ENCODE data around the gene NCK2. TPM values are rescaled to one million over a fixed set of nuclear protein-coding genes. Genes with fewer than 3 reads are reported as not detected.

Gene NCK2
- total RNA-seq, 1 experiment from 2014 or later, result 45.4 TPM

GRCh38 chr2:105760639-105761337, 16.1 kb downstream of the NCK2 start:
- H3K79me2 ChIP-seq (ENCODE audit: low read length), result peaks cover 51% of the 10 kb centered on the region
- intact Hi-C loops (cut with micrococcal nuclease), result no loop called here
- H3K9me2 ChIP-seq (replicated peaks; ENCODE audit: low read length), result no peaks in the 10 kb centered on the region
- no peak overlapping the region for H3K27ac ChIP-seq (ENCODE audit: low read length)
- BruUV-seq (replicated peaks), result no TSS peak
- H3F3A ChIP-seq (ENCODE audit: low read length, unreplicated experiment), result no peaks in the 10 kb centered on the region
- 0 out of 2 replicates have a peak, but pooled peaks cover 9% of the 10 kb centered on the region for H4K20me1 ChIP-seq (ENCODE audit: low read length)
- ChIA-PET CTCF (interaction anchor here (0.5 kb wide), 1 partner anchor 211 kb away, joined by 4 read pairs; no protein-coding TSS in a partner anchor), POLR2A (ENCODE audit: unreplicated experiment) (no interaction called here)
- DNase-seq, result no peak
- H3K9me3 ChIP-seq (ENCODE audit: low read length), result no peaks in the 10 kb centered on the region
- no peaks in the 10 kb centered on the region for H3K36me3 ChIP-seq (ENCODE audit: low read depth, low read length)
- H3K27me3 ChIP-seq (ENCODE audit: low read length), result no peaks in the 10 kb centered on the region
- H3K4me1 ChIP-seq (ENCODE audit: insufficient read depth, low read length), result no peaks in the 10 kb centered on the region
- no peak overlapping the region for H3K4me3 ChIP-seq (ENCODE audit: low read length)
- TF ChIP-seq EZH2 (IDR thresholded peaks at IDR 0.05; ENCODE audit: low read length, unreplicated experiment), result no peak
- TF ChIP-seq CTCF (conservative IDR thresholded peaks at IDR 0.05; ENCODE audit: low read depth, low read length), result no peak
- TF ChIP-seq EZH2phosphoT487 (IDR thresholded peaks at IDR 0.05; ENCODE audit: borderline replicate concordance, low read length), result no peak
- no peak overlapping the region for H3K9ac ChIP-seq (ENCODE audit: low read length)
- no peak overlapping the region for H3K4me2 ChIP-seq (ENCODE audit: low read length)
- no peak for ATAC-seq
- no peak overlapping the region for H2AFZ ChIP-seq (ENCODE audit: low read length)

DNA sequence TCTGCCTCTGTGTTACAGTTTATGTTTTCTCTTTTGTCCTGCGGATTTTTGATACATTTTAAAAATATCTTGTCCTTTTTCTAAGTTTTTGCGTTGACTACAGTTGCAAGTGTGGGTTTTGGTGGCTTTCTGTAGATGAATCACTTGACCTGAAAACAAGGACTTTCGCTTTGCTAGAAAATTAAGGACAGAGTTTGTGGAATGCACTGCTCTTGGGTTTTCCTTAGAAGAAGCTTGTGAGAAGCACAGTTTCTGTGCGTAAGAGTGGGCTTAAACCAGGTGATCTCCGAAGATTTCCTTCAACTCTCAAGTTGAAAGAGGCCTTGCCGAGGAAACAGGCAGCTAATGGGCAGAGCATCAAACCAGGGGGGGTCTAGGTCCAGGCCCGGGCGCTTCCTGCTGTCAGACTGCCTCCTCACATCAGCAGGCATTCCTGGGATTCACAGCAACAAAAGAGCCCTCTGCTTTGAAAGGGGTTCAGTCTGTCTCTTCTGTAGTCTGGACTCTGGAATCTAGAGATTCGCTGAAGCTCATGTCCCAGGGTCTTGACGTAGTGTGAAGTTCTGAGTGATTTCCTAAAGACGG, 17.3 kb downstream of the NCK2 start:
- peaks cover 50% of the 10 kb centered on the region for H3K79me2 ChIP-seq (ENCODE audit: low read length)
- TF ChIP-seq EZH2 (IDR thresholded peaks at IDR 0.05; ENCODE audit: low read length, unreplicated experiment) (no peak), CTCF (conservative IDR thresholded peaks at IDR 0.05; ENCODE audit: low read depth, low read length) (no peak), EZH2phosphoT487 (IDR thresholded peaks at IDR 0.05; ENCODE audit: borderline replicate concordance, low read length) (no peak)
- intact Hi-C loops (cut with micrococcal nuclease), result no loop called here
- no peaks in the 10 kb centered on the region; the same call in 1 of the 2 replicates for H3K36me3 ChIP-seq (ENCODE audit: low read depth, low read length)
- H3K27ac ChIP-seq (ENCODE audit: low read length), result no peak overlapping the region
- H3K27me3 ChIP-seq (ENCODE audit: low read length), result no peaks in the 10 kb centered on the region
- BruUV-seq (replicated peaks), result no TSS peak
- ATAC-seq (no peak), DNase-seq (no peak)
- 0 out of 2 replicates have a peak, but pooled peaks cover 9% of the 10 kb centered on the region for H4K20me1 ChIP-seq (ENCODE audit: low read length)
- no peak overlapping the region for H3K9ac ChIP-seq (ENCODE audit: low read length)
- H3K9me2 ChIP-seq (replicated peaks; ENCODE audit: low read length), result no peaks in the 10 kb centered on the region
- ChIA-PET CTCF (no interaction called here), POLR2A (ENCODE audit: unreplicated experiment) (no interaction called here)
- no peaks in the 10 kb centered on the region for H3K9me3 ChIP-seq (ENCODE audit: low read length)
- H3F3A ChIP-seq (ENCODE audit: low read length, unreplicated experiment), result no peaks in the 10 kb centered on the region
- no peak overlapping the region for H3K4me2 ChIP-seq (ENCODE audit: low read length)
- H2AFZ ChIP-seq (ENCODE audit: low read length), result no peak overlapping the region
- H3K4me1 ChIP-seq (ENCODE audit: insufficient read depth, low read length), result no peaks in the 10 kb centered on the region
- H3K4me3 ChIP-seq (ENCODE audit: low read length), result no peak overlapping the region

- ATAC-seq, result no peak
- peaks cover 40% of the 10 kb centered on the region for H3K79me2 ChIP-seq (ENCODE audit: low read length)
- CTCF ChIA-PET, result no interaction called here
- H3K4me1 ChIP-seq (ENCODE audit: insufficient read depth, low read length), result no peaks in the 10 kb centered on the region
- H3K9me2 ChIP-seq (replicated peaks; ENCODE audit: low read length), result no peaks in the 10 kb centered on the region
- no peak overlapping the region for H3K9ac ChIP-seq (ENCODE audit: low read length)
- H3F3A ChIP-seq (ENCODE audit: low read length, unreplicated experiment), result no peaks in the 10 kb centered on the region
- H3K27ac ChIP-seq (ENCODE audit: low read length), result no peak overlapping the region
- H3K9me3 ChIP-seq (ENCODE audit: low read length), result no peaks in the 10 kb centered on the region
- no TSS peak for BruUV-seq (replicated peaks)
- intact Hi-C loops (cut with micrococcal nuclease), result no loop called here
- no peak overlapping the region for H2AFZ ChIP-seq (ENCODE audit: low read length)
- no peak overlapping the region for H3K4me3 ChIP-seq (ENCODE audit: low read length)
- H3K36me3 ChIP-seq (ENCODE audit: low read depth, low read length), result no peaks in the 10 kb centered on the region; the same call in 1 of the 2 replicates
- H4K20me1 ChIP-seq (ENCODE audit: low read length), result 0 out of 2 replicates have a peak, but pooled peaks cover 6% of the 10 kb centered on the region
- POLR2A ChIA-PET (ENCODE audit: unreplicated experiment), result no interaction called here
- no peak overlapping the region for H3K4me2 ChIP-seq (ENCODE audit: low read length)
- no peak for DNase-seq
- H3K27me3 ChIP-seq (ENCODE audit: low read length), result no peaks in the 10 kb centered on the region
- TF ChIP-seq CTCF (conservative IDR thresholded peaks at IDR 0.05; ENCODE audit: low read depth, low read length) (no peak), EZH2 (IDR thresholded peaks at IDR 0.05; ENCODE audit: low read length, unreplicated experiment) (no peak), EZH2phosphoT487 (IDR thresholded peaks at IDR 0.05; ENCODE audit: borderline replicate concordance, low read length) (no peak)
Measured at GRCh38 chr2:105763076-105763475, 18.4 kb downstream of the NCK2 start.
